Activated effector memory CD4-positive, alpha-beta T cell treated with Interleukin-2 at 50 U/mL for 16 hours (primary cell): ENCODE data around the gene HCN3.
"Not testable (repeated sequence)": the region's sequence is repeated elsewhere in the genome, so short reads cannot be mapped to it uniquely, and the experiment has no call there.

ENCODE experiments used
- DNase-seq: peaks from one replicate; pipeline ENCODE4 v3.0.0-alpha.2; 2020

HCN3 gene

DNA sequence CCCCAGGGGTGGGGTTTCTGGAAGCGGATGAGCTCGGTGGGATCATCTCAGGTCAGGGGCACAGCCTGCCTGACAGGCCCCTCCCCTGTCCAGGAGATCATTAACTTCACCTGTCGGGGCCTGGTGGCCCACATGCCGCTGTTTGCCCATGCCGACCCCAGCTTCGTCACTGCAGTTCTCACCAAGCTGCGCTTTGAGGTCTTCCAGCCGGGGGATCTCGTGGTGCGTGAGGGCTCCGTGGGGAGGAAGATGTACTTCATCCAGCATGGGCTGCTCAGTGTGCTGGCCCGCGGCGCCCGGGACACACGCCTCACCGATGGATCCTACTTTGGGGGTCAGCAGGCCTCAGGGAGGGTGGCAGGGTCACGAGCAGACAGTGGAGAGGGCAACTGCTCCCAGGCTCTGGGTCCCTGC lies 8.4 kb downstream of the HCN3 start:
- DNase-seq: no peak

GRCh38 chr1:155286544-155286943 lies 9.3 kb downstream of the HCN3 start:
- no peak for DNase-seq

GRCh38 chr1:155287987-155288543 lies 10.8 kb downstream of the HCN3 start:
- no peak for DNase-seq

- DNase-seq: not testable (repeated sequence)
These were observed 13.7 kb downstream of the HCN3 start for GRCh38 chr1:155291006-155291405.

DNA sequence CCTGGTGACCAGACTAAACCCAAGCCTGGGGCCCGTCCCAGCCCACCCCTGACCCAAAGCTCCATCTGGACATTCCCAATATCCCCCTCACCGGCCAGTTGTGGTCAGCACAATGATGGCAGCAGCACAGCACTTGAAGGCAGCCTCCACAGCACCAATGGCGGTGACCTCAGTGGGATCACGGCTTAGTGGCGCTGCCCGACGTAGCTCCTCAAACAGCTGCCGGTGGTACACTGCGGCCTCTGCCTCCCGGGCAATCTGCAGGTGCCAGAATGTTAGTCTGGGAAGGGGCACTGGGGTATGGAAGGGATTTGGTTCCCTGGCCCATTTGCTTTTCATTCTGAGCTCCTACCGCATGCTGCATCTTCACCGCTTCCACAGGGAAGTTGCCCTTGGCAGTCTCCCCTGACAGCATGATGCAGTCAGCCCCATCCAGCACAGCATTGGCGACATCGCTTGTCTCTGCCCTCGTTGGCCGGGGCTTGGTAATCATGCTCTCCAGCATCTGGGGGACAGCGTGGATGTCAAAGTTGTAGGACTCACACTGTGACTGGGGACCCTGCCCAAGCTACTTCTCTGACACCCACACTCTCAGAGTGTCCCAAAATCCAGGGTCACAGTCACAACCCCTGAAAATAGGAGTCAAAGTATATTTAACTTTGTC lies 16.0 kb downstream of the HCN3 start:
- DNase-seq: no peak

DNA sequence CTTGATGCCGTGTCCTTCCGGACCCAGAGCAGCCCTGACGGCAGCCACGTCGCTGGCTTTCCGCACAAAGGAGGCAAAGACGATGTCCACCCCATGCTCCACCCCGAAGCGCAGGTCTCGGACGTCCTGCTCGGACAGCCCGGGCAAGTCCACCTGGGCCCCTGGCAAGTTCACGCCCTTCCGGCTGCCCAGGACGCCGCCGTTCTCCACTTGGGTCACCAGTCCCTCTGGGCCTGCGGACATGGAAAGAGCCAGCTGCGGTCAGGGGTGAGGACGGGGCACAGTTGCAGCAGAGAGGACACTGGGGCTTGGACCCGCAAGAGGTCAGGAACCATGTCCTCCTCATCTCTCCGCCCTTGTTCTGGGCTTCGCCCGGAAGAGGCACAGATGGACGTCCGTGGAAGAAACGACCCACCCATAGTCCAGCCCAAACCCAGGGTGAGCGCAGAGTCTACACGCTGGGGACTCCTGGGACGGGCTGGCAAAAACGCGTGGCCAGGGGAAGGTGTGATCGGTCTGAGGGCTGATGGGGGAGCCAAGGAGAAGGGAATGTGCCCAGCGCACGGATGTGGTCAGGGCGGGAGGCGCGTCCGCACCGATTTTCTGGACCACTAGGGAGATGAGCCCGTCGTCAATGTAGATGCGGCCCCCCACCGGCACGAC lies 17.4 kb downstream of the HCN3 start:
- DNase-seq: no peak

DNA sequence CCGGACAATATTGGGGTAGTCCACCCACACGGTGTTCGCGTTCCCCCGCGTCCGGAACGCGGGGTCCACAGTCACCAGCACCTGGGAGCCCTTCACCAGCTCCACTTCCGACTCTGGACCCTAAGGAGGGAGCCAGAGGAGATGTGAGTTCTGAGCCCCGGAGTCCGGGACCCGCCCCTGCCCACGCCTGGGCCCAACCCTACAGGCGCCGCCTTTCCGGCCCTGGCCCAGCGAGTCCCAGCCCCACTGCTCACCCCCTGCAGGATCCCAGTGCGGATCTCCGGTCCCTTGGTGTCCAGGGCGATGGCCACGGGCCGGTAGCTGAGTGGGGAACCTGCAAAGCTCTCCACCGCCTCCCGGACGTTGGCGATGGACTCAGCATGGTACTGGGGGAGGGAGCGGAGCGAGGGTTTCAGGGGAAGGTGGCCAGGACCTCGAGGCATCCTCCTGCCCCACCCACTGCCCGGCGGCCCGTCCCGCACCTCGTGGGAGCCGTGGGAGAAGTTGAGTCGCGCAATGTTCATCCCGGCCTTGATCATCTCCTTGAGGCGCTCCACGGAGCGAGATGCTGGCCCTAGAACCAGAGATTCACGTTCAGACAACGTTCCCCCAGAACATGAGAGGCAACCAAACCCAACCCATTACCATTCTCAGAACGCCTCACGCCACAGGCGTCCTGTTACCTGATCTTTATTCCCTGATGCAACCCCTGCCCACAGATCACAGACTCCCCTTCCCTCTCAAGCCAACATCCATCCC lies 18.1 kb downstream of the HCN3 start:
- DNase-seq: no peak

GRCh38 chr1:155295942-155296267 lies 18.6 kb downstream of the HCN3 start:
- no peak for DNase-seq

DNA sequence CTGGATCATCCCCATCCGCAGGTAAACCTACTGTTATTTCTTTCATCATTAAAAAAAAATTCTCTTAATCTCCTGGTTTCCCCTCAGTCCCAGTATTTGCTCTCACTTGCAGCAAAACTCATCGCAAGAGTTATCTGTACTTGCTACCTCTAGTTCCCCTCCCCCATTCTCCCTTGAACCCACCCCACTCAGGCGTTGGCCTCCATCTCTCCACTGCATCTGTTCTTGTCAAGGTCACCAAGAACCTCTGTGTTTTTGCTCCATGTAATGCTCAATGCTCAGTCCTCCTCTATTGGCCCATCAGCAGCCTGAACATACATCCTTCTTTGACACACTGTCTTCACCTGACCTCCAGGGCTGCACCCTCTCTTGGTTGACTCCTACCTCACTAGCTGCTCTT lies 19.4 kb downstream of the HCN3 start:
- no peak for DNase-seq

DNA sequence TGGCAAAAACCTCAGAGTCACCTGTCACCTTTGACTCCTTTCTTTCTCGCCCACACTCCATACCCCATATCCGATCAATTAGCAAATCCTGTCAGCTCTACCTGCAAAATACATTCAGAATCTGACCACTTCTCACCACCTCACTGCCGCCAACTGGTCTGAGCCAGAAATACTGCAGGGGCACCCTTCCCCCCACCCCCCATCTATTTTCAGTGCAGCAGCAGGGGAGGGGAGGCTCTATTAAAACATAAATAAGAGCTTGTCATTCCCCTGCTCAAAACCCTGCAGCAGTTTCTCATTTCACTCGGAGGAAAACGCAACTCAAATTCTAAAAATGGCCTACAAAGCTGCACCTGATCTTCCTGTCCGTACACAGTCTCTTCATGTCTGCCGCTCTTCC lies 20.1 kb downstream of the HCN3 start:
- DNase-seq: no peak

GRCh38 chr1:155300024-155300423 lies 22.8 kb downstream of the HCN3 start:
- DNase-seq: no peak

DNA sequence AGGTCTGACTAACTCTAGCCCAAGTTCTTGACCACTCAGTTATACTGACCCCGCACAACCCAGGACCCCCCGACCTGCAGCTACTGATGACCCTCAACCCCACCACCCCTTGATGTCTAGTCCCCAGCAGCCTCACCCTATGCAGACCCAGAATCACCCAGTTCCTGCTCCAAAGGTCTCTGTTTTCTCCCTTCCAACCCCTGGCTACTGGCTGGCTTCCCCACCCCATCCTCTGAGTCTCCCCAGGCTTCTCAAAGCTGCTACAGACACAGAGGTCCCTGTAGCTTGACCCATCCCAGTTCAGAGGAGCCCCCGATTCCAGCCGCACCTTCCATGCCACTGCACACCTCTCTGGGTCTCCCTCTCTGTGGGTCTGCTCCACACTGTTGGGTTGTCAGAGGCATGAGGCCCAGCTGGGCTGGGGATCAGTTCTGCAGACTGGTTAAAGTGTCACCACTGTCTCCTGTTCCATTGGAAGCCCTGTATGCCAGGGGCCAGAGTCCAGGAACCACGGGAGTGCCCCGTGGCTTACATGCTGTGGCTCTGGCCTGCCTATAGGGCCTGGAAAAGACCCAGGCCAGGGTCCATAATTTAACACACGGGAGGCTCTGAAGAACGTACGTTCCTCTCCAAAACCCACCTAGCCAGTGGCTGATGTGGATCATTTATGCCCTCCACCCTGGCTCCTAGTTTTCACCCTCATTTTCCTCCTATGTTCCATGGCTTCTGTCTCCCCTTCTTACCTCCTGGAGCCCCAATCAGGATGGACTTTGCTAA lies 23.5 kb downstream of the HCN3 start:
- no peak for DNase-seq

DNA sequence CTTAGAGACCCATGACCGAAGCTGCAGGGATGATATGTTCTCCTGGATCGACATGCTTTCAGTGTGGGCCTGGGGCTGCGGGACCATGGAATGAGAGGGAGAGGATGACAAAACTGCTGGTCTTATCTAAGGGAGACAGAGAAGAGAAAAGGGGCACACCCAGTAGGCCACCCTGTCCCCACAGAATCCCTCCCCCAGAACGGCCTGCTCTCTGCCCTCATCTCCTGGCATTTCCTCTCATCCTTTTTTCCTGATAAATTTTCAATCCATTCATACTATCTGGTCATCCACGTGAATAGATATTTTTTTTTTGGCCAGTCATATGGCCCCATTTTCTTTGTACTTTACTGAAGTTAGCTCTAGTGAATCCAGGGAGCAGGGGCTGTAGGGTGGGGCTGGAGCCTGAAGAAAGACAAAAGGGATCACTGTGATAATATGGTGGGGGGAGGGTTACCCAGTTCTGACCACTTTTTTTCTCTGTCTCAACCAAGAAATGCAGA lies 24.1 kb downstream of the HCN3 start, which contains the start of gene PKLR:
TSS of gene PKLR (minus strand) at position 97 of the 500 bp plus-strand sequence. CDS start at position 54, 43 bp downstream.
- no peak for DNase-seq

- DNase-seq: no peak
These were observed 27.3 kb downstream of the HCN3 start for GRCh38 chr1:155304558-155305063.

DNA sequence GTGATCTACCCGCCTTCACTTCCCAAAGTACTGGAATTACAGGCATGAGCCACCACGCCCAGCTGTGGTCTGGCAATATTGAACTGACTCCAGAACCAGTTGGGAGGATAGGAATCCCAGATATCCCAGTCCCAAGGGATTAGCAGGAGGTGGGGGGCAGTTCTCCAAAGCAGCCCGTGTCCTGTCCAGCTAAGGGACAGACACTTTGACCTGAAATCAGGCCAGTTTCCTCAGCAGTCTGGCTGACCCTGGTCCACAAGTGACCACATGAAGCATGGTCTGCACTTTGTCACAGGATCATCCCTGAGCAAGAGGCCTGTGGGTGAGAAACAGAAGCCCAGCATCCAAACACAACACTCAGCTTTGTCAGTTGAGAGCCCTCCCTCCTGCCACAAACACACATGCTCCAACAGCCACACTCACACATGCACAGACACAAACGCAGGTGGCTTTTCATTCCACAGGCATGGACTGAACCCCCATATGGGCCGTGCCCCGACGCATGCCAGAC lies 28.7 kb downstream of the HCN3 start:
- no peak for DNase-seq

- no peak for DNase-seq
These were observed 30.0 kb downstream of the HCN3 start for GRCh38 chr1:155307247-155307740.

- DNase-seq: peak; percentile 95
These were observed 31.5 kb downstream of the HCN3 start, which contains the start of gene FDPS for GRCh38 chr1:155308493-155309422. Gene FDPS (plus strand): TSS chr1:155308866. CDS start chr1:155309790, 924 bp downstream.

GRCh38 chr1:155309423-155310021 lies 32.3 kb downstream of the HCN3 start:
- no peak for DNase-seq

GRCh38 chr1:155313261-155313660 lies 36.0 kb downstream of the HCN3 start:
- no peak for DNase-seq

DNA sequence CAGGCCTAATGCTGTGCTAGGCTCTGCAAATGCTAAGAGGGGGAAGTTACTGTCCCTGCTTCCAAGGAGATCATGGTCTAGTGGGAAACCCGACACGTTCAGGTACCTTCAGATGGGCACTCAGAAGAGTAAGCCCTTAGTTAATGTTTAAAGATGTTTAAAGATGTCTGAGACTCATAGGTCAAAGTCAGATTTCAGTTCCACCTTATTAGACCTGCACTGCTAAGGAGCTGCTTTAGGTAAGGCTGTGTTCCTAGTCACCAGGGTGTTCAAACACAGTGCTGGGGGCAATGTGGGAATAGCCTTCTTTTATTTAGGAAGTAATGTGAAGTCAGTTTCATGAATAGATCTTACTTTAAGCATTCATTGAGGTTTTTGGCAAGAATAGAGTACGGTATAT lies 39.7 kb downstream of the HCN3 start:
- DNase-seq: no peak
